Measurements from ENCODE around the gene SLX9. TPM values are rescaled to one million over a fixed set of nuclear protein-coding genes. Genes with fewer than 3 reads are reported as not detected.

The SLX9 gene
- polyA plus RNA-seq, 1 donor (not counting 4 experiments of a cell fraction or from before 2014, with no cell fraction given) = 21.8 TPM

DNA sequence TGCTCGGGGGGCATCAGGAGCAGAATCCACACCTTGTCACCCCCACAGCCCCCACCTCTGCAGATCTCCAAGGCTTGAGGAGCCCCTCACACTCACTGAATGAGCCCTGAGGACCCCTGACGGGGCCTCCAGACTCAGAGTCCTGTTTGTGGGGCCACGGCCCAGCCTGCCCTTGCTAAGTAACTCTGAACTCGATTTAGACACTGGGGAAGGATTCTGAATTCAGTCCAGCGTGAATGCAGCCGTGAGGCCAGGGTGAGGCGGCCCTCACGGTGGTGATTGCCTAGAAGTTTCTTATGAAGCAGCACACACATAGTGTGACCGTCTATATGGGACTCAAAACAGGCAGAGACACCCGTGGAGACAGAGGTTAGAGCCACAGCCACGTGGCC, 75.6 kb downstream of the SLX9 start:
- H3K4me3 ChIP-seq (ENCODE audit: control insufficient read depth in 2 of 3, extremely low read depth in 1 of 3, insufficient read depth in 2 of 3, low read depth in 1 of 3, low read length in 3 of 3) = no peak overlapping the region
- FAIRE-seq (no peak), DNase-seq (ENCODE audit: low read depth, low spot score) (no peak)
- H3K36me3 ChIP-seq (ENCODE audit: control insufficient read depth in 2 of 2, extremely low read depth in 1 of 2, insufficient read depth in 2 of 2, low read length in 2 of 2) = no peaks in the 10 kb centered on the region
- H3K9me1 ChIP-seq (ENCODE audit: control insufficient read depth, extremely low read depth, insufficient read depth, low read length) = peaks cover 2% of the 10 kb centered on the region
- H3K4me2 ChIP-seq (ENCODE audit: control insufficient read depth, extremely low read depth, insufficient read depth, low read depth, low read length) = no peak overlapping the region
- H4K20me1 ChIP-seq (ENCODE audit: control insufficient read depth, extremely low read depth, insufficient read depth, low read length) = no peaks in the 10 kb centered on the region
- no peak overlapping the region for H3K9ac ChIP-seq (ENCODE audit: control insufficient read depth, extremely low read depth, insufficient read depth, low read length)
- dilution Hi-C loops (cut with MboI; ENCODE audit: extremely low pct_ligation_motif_present, low sequenced_read_pairs) = no loop called here
- no peaks in the 10 kb centered on the region for H3K27me3 ChIP-seq (ENCODE audit: control insufficient read depth, extremely low read depth, insufficient read depth, low read length)
- no peak overlapping the region for H2AFZ ChIP-seq (ENCODE audit: control insufficient read depth, low read length)
- H3K9me3 ChIP-seq (ENCODE audit: control insufficient read depth, low read depth, low read length) = no peaks in the 10 kb centered on the region
- no peak overlapping the region for H3K27ac ChIP-seq (ENCODE audit: control insufficient read depth, insufficient read depth, low read length)
- no peaks in the 10 kb centered on the region for H3K79me2 ChIP-seq (ENCODE audit: control insufficient read depth, insufficient read depth, low read length)
- peaks cover 46% of the 10 kb centered on the region for H3K4me1 ChIP-seq (ENCODE audit: control insufficient read depth, extremely low read depth, insufficient read depth, low read length)
- TF ChIP-seq, protein P1, sequence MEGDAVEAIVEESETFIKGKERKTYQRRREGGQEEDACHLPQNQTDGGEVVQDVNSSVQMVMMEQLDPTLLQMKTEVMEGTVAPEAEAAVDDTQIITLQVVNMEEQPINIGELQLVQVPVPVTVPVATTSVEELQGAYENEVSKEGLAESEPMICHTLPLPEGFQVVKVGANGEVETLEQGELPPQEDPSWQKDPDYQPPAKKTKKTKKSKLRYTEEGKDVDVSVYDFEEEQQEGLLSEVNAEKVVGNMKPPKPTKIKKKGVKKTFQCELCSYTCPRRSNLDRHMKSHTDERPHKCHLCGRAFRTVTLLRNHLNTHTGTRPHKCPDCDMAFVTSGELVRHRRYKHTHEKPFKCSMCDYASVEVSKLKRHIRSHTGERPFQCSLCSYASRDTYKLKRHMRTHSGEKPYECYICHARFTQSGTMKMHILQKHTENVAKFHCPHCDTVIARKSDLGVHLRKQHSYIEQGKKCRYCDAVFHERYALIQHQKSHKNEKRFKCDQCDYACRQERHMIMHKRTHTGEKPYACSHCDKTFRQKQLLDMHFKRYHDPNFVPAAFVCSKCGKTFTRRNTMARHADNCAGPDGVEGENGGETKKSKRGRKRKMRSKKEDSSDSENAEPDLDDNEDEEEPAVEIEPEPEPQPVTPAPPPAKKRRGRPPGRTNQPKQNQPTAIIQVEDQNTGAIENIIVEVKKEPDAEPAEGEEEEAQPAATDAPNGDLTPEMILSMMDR (optimal IDR thresholded peaks at IDR 0.05 in 1 of 3, IDR thresholded peaks at IDR 0.05 in 1 of 3, conservative IDR thresholded peaks at IDR 0.05 in 1 of 3; ENCODE audit: extremely low read depth in 1 of 3, insufficient read depth in 2 of 3, low read length in 3 of 3) = no peak
- no peak for TF ChIP-seq EZH2 (IDR thresholded peaks at IDR 0.05; ENCODE audit: low read length)

DNA sequence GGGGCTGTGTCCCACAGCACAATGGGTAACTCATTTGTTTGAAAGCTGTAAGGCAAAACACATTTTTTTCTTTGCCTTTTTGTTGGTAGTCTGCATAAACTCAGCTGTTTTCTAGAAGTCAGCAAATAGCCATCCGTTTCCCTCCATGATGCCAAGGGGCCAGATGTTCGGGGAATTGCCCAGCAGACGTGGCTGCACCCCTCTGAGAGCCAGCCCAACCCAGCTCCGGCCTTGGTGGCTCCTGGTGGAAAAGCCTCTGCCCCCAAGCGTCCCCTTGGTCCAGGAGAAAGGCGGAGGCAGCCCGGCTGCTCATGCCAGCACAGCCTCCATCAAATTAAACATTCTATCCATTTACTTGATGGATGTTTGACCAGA, 76.2 kb downstream of the SLX9 start:
- H3K4me1 ChIP-seq (ENCODE audit: control insufficient read depth, extremely low read depth, insufficient read depth, low read length) = peaks cover 41% of the 10 kb centered on the region
- no peaks in the 10 kb centered on the region for H3K79me2 ChIP-seq (ENCODE audit: control insufficient read depth, insufficient read depth, low read length)
- H3K9ac ChIP-seq (ENCODE audit: control insufficient read depth, extremely low read depth, insufficient read depth, low read length) = no peak overlapping the region
- no peaks in the 10 kb centered on the region for H3K36me3 ChIP-seq (ENCODE audit: control insufficient read depth in 2 of 2, extremely low read depth in 1 of 2, insufficient read depth in 2 of 2, low read length in 2 of 2)
- DNase-seq (ENCODE audit: low read depth, low spot score) = no peak
- H3K4me3 ChIP-seq (ENCODE audit: control insufficient read depth in 2 of 3, extremely low read depth in 1 of 3, insufficient read depth in 2 of 3, low read depth in 1 of 3, low read length in 3 of 3) = no peak overlapping the region
- no peak overlapping the region for H2AFZ ChIP-seq (ENCODE audit: control insufficient read depth, low read length)
- no peak for FAIRE-seq
- H4K20me1 ChIP-seq (ENCODE audit: control insufficient read depth, extremely low read depth, insufficient read depth, low read length) = no peaks in the 10 kb centered on the region
- H3K4me2 ChIP-seq (ENCODE audit: control insufficient read depth, extremely low read depth, insufficient read depth, low read depth, low read length) = no peak overlapping the region
- TF ChIP-seq, protein P1 (optimal IDR thresholded peaks at IDR 0.05 in 1 of 3, IDR thresholded peaks at IDR 0.05 in 1 of 3, conservative IDR thresholded peaks at IDR 0.05 in 1 of 3; ENCODE audit: extremely low read depth in 1 of 3, insufficient read depth in 2 of 3, low read length in 3 of 3) = no peak
- no peak for TF ChIP-seq EZH2 (IDR thresholded peaks at IDR 0.05; ENCODE audit: low read length)
- peaks cover 2% of the 10 kb centered on the region for H3K9me1 ChIP-seq (ENCODE audit: control insufficient read depth, extremely low read depth, insufficient read depth, low read length)
- dilution Hi-C loops (cut with MboI; ENCODE audit: extremely low pct_ligation_motif_present, low sequenced_read_pairs) = no loop called here
- no peaks in the 10 kb centered on the region for H3K9me3 ChIP-seq (ENCODE audit: control insufficient read depth, low read depth, low read length)
- H3K27ac ChIP-seq (ENCODE audit: control insufficient read depth, insufficient read depth, low read length) = no peak overlapping the region
- H3K27me3 ChIP-seq (ENCODE audit: control insufficient read depth, extremely low read depth, insufficient read depth, low read length) = no peaks in the 10 kb centered on the region

Data from keratinocyte (primary cell).